ENCODE results near the gene RGS19.
"Not testable (repeated sequence)": the region's sequence is repeated elsewhere in the genome, so short reads cannot be mapped to it uniquely, and the experiment has no call there.

RGS19 gene

GRCh38 chr20:64079273-64080012, at the start of gene RGS19:
Gene RGS19, minus strand, starts transcription at chr20:64079518. Its CDS starts 2,632 bp downstream, at chr20:64076886.
- DNase-seq (ENCODE audit: low read depth in 2 of 2): peak; percentile 41 to 68

GRCh38 chr20:64123517-64123916, 44.2 kb upstream of the RGS19 start:
- DNase-seq (ENCODE audit: low read depth in 2 of 2): not testable (repeated sequence)

GRCh38 chr20:64122927-64123326, 43.6 kb upstream of the RGS19 start:
- not testable (repeated sequence) for DNase-seq (ENCODE audit: low read depth in 2 of 2)

GRCh38 chr20:64121586-64121985, 42.3 kb upstream of the RGS19 start:
- DNase-seq (ENCODE audit: low read depth in 2 of 2): no peak

- DNase-seq (ENCODE audit: low read depth in 2 of 2): no peak
Observed at GRCh38 chr20:64119681-64120341, 40.5 kb upstream of the RGS19 start.

- DNase-seq (ENCODE audit: low read depth in 2 of 2): no peak
Observed at GRCh38 chr20:64119301-64119680, 40.0 kb upstream of the RGS19 start.

GRCh38 chr20:64117432-64117777, 38.1 kb upstream of the RGS19 start:
- DNase-seq (ENCODE audit: low read depth in 2 of 2): not testable (repeated sequence)

GRCh38 chr20:64116541-64117431, 37.5 kb upstream of the RGS19 start:
- no peak for DNase-seq (ENCODE audit: low read depth in 2 of 2)

GRCh38 chr20:64116016-64116415, 36.7 kb upstream of the RGS19 start:
- no peak for DNase-seq (ENCODE audit: low read depth in 2 of 2)

- DNase-seq (ENCODE audit: low read depth in 2 of 2): no peak
Observed at GRCh38 chr20:64115171-64115911, 36.0 kb upstream of the RGS19 start.

GRCh38 chr20:64114356-64114971, 35.1 kb upstream of the RGS19 start:
- no peak for DNase-seq (ENCODE audit: low read depth in 2 of 2)

GRCh38 chr20:64113796-64114355, 34.6 kb upstream of the RGS19 start:
- DNase-seq (ENCODE audit: low read depth in 2 of 2): no peak

- no peak for DNase-seq (ENCODE audit: low read depth in 2 of 2)
Observed at GRCh38 chr20:64113444-64113775, 34.1 kb upstream of the RGS19 start.

- no peak for DNase-seq (ENCODE audit: low read depth in 2 of 2)
Observed at GRCh38 chr20:64112691-64113443, 33.5 kb upstream of the RGS19 start.

GRCh38 chr20:64111841-64112641, 32.7 kb upstream of the RGS19 start:
- no peak for DNase-seq (ENCODE audit: low read depth in 2 of 2)

GRCh38 chr20:64110411-64111068, 31.2 kb upstream of the RGS19 start:
- no peak for DNase-seq (ENCODE audit: low read depth in 2 of 2)

- no peak for DNase-seq (ENCODE audit: low read depth in 2 of 2)
Observed at GRCh38 chr20:64109831-64110391, 30.6 kb upstream of the RGS19 start.

Measured in stimulated activated CD8-positive, alpha-beta memory T cell treated with anti-CD3 and anti-CD28 coated beads, Interleukin-7, amount 100 ng/mL, for 4 hours (primary cell).